H4 (cell line): ENCODE results near the gene ZNF576. TPM values are rescaled to one million over a fixed set of nuclear protein-coding genes. Genes with fewer than 3 reads are reported as not detected.
"Not testable (repeated sequence)": the region's sequence is repeated elsewhere in the genome, so short reads cannot be mapped to it uniquely, and the experiment has no call there.

ENCODE experiments used
- DNase-seq: peaks from one replicate; pipeline ENCODE4 v3.0.0-alpha.2; 2015; ENCODE audit warnings: low spot score
- total RNA-seq: library from RNA; depleted of rRNA; stranded (reverse); fragments of >200 nt; shearing (Covaris generic); gene quantifications from 2 replicates; pipeline ENCODE4 v1.2.3, GENCODE V29; 2014

The ZNF576 gene
- total RNA-seq, 1 experiment from 2014 or later, result 12.5 TPM

DNA sequence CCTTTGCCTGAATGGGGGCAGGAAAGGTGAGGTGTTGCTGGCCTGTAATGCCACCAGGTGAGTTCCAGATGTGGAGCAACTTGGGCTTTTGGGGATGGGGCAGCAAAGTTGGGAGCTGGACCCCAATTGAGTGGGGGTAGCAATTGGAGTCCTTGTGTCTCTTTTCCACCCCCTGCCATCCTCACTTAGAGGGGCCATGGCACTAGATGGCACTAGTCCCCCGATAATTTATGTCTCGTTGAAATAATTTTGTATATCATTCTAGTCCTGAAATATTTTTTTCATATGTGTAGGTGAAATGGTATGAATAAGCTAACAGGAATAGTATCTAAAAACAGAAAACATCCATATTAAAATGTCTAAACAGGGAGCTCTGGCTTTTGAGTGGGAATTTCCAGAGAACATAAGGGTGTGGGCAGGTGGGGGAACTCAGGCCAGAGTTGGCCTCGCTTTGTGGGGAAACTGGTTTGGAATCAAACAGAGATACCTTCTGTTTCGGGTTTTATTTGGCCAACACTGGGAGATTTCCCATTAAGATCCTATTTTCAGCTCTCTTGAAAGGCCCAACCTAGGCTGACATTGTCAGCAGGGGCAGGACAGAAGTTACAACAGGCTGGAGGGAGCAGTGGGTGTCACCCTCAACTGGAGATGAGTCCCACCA, 3.4 kb downstream of the ZNF576 start:
- no peak for DNase-seq

DNA sequence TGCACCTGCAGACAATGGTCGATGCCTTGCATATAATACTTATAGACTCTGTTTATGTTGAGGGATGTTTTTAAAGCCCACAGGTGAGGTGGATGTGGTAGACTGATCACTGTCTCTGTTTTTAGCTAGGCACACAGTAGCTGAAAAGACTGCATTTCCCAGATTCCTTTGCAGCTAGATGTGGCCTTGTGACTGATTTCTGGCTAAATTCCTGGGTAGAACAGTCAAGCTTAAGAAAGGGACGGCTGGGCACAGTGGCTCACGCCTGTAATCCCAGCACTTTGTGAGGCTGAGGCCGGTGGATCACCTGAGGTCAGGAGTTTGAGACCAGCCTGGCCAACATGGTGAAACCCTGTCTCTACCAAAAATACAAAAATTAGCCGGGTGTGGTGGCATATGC, 3.9 kb downstream of the ZNF576 start:
- not testable (repeated sequence) for DNase-seq

DNA sequence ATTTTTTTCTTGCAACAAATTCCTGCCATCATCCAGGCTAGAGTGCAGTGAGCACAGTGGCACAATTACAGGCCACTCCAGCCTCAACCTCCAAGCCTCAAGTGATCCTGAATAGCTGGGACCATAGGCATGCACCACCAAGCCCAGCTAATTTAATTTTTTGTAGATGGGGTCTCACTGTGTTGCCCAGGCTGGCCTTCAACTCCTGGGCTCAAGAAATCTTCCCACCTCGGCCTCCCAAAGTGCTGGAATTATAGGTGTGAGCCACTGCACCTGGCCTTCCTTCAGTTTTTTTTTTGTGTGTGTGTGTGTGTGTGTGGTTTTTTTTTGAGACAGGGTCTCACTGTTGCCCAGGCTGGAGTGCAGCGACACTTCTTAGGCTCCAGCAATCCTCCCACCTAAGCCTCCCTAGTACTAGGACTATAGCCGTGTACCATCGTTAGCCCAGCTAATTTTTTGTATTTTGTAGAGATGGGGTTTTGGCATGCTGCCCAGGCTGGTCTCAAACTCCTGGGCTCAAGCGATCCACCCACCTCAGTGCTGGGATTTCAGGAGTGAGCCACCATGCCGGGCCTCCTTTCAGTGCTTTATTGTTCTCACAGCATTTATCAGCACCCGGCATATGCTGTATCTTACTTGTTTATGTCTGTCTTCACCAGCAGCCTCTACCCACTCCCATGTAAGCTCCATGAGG, 9.6 kb downstream of the ZNF576 start:
- DNase-seq, result no peak

DNA sequence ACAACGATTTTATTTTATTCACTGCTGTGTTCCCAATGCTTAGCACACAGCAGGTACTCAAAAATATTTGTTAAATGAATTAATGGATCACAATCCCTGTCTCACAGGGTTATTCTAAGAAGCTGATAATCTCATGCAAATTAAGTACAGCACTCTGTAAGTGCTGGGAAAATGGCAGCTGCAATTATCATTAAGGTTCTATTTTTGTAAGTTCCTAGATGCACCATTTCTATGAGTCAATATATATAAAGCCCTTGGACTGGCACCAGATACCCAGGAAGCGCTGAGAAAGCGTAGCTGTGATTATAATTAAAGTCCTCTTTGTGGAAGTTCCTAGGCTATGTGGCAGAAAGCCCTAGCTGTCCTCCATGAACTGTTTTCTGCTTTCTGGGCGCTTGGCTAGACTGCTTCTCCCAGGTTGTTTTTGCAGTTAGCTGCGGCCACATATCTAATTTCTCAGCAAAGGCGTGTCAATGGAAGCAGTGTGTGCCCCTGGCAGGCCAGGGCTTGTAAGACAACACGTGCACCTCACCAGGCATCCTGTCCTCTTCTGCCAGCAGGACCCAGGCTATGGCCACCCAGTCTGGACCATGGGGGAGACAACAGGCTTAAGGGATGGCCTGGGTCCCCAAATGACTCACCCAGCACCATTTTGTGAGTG, 10.3 kb downstream of the ZNF576 start:
- no peak for DNase-seq

DNA sequence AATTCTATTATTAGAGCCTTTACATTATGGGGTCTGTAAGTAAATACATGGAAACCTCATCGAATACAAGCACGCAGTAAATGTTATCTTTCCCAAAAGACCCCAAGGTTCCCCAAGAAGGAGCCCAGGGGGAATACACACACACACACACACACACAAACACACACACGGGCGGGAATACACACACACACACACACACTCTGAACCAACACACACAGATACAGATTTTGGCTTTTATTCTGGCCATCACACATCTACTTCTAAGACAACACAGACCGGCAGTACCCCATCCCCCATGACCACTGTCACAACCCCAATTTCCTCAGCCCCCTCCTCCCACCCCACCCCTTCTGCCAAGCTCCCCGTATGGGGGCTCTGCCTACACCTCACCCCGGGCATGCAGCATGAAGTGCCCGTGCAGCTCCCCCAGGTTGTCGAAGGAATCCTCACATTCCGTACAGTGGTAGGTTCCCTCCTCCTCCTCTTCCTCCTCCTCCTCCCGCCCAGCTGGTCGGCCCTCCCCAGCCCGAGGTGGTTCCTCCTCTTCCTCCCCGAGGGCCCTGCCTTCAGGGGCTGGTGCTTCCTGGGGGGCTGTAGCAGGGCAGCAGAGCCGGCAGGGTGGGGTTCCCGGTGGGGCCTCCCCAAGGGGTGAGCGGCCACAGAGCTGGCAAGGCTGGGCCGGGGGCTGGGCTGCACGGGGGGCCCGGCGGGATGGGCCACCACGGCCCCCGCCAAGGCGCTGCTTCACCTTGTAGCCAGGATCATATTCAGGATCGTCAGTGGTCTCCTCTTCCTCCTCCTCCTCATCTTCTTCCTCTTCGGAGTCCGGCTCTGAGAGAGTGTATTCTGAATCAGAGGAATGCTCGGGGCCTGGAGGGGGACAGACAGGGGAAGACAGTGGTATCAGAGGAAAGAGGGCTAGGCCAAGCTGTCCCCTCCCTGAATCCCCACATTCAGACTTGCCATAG, 11.1 kb downstream of the ZNF576 start:
- no peak for DNase-seq

DNA sequence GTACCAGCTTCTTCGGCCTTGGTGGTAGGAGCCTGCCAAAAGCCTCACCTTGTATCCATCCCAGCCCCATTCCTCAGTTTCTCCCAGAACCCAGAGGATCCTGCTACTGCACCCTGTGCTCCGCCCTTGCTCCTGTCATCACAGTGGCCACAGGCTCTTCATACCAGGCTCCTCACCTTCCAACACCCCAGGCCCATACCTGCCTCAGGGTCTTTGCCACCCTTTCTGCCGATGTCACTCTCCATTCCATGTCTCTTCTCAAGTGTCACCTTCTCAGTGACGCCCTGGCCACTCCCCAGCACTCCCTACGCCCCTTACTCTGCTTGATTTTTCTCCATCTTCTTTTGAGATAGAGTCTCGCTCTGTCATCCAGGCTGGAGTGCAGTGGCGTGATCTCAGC, 13.5 kb downstream of the ZNF576 start:
- DNase-seq, result no peak

DNA sequence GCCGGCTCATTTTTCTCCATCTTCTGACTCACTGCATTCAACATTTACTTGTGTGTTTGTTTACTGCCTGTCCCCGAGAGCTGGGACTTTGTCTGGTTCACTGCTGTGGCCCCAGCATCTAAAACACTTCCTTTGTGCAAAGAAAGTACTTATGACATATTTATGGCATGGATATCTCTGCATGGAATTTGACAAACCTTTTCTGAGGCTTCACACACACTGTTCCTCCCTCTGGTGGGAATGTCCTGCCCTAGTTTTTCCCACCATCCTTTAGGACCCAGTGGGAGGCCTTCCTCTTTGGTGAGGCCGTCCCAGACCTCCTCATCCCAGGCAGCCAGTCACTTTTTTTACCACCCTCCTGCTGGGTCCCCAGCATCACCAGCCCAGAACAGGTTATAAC, 14.1 kb downstream of the ZNF576 start:
- no peak for DNase-seq

DNA sequence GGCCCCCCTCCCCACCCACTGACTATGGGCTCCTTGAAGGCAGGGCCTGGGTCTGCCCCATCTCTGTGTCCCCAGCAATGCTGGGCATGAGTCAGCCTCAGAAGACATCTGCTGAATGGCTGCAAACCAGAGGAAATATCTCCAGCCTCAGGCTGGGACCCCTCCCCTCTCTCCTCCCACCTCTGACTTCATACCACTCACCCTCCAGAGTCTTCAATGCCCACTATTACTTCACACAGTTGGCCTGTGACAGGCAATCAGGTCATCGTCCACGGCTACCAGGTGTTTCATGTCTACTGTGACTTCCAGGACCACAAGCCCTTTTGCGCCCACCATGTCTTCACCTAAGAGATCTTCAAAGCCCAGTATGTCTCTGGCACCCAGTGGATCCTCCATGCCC, 15.4 kb downstream of the ZNF576 start, which contains the start of gene SRRM5:
Gene SRRM5, plus strand, starts transcription at position 301 of the 400 bp plus-strand sequence. Its CDS starts 34 bp downstream, at position 335.
- DNase-seq, result no peak

DNA sequence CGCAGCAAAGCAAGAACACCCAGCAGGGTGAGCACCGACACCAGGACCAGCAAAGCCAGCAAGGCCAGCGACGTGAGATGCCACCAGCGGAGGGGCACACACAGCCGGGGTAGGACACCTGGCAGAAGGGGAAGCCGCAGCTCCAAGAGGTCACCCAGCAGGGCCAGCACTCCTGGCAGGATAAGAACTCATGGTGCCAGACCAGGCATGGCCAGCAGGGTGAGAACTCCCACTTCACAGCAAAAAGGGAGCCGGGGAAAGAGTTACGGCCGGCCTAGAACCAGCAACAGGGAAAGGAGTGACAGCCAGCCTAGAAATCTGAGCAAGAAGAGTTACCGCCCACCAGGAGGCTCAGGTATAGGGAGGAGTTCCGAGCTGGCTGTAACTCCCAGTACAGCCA, 16.0 kb downstream of the ZNF576 start:
- DNase-seq, result no peak

DNA sequence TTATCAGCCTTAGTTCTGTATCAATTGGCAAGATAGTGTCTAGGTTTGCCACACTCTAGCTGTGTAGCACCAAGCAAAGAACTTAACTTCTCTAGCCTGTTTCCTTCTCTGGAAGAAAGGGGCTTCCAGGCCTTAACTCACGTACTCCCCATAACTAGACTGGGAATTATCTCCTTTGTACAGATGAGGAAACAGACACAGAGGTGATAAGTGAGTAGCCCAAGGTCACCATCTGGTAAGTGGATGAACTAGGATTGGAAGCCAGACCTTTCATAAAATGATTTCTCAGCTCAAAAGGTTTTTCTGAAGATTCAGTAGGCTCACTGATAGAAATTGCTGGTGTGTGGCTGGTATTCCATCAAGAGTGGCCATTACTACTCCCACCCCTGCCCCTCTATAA, 19.9 kb downstream of the ZNF576 start:
- no peak for DNase-seq

DNA sequence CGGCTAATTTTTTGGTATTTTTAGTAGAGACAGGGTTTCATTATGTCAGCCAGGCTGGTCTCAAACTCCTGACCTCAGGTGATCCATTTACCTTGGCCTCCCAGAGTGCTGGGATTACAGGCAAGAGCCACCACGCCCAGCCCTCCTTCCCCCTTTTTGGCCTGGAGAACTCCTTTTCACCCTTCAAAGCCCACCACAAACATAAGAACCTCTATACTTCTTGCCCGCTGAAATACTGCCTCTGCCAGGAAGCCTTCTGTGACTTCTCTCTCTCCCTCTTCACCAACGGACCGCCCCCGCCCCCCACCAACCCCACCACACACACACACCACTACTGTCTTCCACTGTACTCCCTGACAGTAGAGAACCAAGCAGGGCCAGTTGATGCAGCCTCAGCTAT, 20.6 kb downstream of the ZNF576 start:
- no peak for DNase-seq

DNA sequence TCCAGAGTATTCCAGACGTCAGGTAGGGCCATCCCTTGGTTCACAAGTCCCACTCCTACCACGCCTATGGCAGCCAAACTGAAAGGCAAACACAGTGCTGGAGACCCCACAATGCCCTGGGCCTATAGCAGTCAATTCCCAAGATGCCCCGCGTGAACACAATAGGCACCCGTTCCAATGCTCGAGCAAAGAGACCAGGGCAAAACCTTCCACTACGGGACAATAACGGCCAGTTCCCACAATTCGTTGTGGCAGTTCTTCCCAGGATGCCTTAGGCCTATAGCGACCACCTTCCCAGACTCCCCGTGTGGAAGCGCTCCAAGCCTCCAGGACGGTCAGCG, 22.5 kb downstream of the ZNF576 start:
- DNase-seq, result no peak

DNA sequence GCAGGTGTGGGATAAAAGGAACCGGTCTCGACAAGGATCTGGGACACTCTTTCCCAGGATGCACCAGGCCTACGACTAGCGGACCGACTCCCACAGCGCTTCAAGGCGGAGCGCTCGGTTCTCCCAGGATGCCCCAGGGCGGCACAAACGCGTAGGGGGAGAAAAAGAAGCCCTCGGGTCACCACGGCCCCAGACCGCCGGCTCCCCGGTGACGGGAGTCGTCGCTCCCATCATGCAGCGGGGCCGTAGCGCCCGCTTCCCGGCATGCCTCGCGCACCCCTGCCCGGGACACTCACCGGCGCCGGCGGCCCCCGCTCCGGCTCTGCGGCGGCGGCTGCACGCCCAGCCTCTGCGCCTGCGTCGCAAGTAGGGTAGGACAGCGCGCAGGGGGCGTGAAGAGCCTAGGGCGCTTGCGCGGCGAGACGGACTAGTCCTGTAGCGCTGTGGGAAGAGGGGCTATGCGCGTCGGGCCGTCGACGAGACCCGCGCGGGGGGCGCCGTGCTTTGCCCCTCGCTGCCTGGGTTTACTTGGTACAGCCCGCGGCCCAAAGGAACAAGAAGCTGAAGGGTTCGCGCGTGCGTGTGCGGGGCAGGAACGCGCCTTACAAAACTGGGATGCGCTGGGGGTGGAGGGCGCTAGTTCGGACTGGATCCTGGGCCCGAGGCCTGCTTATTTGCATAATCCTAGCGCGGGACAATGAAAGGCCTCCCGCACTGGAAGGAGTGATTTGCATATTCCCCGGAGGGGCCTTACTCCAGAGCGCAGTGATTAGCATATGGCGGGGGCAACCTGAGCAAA, 23.1 kb downstream of the ZNF576 start, which contains the start of gene ZNF428:
Gene ZNF428, minus strand, starts transcription at position 368 of the 799 bp plus-strand sequence. CDS start 5,325 bp downstream, outside the sequence.
- peak; percentile 84 for DNase-seq

DNA sequence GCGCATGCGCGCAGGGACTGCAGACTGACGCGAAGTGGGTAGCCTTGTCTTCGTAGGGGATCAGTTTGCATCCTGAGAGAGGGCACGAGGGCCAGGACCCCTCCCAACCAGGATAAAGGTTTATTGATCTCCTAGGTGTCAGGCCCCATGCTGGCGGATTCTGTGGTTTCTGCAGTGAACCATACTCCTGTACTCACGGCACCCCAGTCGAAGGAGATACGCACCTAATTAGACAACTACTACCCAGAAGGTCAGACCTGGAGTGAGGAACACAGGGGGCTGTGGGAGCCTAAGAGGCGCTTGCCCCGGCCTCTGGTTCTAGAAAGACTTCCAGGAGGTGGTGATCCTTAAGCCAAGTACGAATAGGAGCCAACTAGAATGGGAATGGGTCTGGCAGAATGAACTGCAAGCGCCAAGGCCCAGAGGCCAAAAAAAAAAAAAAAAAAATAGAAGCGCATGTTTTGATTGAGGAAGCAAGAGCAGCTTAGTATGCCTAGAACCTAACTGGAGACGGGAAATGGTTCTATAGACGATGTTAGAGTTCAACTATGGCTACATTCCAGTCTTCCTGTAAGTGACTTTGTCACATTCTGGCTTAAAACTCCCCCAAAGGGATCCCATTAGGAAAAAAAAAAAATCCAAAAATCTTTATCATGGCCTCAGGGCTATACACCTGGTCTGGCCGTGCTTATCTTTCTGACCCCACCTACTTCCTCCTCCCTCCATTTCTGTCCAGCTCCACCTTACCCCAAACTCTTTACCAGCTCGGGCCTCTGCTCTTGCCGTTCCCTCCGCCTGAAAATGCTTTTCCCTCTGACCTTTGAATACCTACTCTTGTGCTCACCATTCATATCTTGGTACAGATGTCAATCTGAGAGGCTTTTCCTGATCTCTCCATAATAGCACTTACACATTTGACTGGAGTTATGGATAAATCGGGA, 23.9 kb downstream of the ZNF576 start:
- DNase-seq, result no peak

DNA sequence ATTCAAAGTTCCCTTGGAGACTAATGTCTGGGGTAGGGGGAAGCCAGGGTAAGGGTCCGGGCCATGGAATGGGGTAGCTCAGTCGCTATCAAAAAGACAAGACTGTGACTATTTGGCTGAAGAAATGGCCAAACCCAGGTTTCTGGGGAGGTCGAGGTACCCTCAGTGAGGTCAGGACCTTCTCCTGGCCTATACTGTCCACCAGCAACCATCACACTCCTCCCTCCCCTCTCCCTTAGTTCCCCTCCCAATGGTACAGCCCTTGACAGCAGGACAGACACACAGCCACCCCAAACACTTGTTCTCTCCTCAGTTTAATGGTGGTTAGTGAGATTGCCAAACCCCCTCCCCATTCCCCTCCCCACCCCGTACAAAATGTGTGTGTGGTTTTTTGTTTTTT, 25.7 kb downstream of the ZNF576 start:
- no peak for DNase-seq

DNA sequence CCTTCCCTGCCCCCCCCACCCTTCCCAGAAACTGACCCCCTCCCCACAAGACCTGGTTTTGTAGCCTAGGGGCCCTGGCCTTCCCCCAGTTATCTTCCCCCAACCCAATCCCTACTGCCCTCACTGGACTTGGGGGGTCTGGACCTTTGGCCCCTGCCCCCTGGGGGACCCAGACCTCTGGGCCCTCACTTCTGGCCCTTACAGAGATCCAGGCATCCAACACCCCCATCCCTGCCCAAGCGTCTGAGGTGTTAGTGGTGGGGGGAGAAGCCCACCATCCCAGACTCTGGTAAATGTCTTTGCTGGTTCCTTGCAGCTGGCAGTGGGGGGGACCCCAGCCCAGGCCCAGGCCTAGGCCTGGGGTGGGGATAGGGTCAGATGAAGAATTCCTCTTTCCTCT, 26.6 kb downstream of the ZNF576 start:
- DNase-seq, result no peak

DNA sequence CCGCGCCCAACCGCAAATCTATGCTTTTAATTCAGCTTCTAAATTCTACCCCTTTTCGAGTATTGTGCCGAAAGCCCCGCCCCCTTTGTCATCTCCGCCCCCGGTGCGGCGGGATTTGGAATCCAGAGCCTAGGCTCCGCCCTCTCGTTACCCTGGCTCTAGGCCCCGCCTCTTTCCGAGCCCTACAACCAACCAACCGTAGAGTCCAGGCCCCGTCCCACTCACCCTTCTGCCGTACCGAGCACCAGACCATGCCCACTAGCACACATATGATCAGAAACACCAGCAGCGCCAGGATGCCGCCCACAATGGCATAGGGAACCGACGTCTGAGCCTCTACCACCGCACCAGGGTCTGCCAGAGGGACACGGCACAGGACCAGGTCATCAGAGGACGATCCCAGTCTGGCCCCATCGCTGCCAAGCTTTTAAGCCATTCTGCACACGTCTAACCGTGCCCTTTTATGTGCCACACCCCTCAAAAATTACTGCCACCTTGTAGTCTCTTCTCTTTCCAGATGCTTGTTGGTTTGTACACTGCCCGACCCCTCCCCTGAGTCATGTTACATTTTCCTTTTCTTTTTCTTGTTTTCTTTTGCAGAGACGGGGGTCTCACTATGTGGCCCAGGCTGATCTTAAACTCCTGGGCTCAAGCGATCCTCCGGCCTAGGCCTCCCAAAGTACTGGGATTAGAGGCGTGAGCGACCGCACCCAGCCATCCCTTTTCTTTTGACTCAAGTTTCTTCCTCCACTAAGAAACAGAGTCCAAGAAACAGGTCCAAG, 27.7 kb downstream of the ZNF576 start:
- no peak for DNase-seq

DNA sequence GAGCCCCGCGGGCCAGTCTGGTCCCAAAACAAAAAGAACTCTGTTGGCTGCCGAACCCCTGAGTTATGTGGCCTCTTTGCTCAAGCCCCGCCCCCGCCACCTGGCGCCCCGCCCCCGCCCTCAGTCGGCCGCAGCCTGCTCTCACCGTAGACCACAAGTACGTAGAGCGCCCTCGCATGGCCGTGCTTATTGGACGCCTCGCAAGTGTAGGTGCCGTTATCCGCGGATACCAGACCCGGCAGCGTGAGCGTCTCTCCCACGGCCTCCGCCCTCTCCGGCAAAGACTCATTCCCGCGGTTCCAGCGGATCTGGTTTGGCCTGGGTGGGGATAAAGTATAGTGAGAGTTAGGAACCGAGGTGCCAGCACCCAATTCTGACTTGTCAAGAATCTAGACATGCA, 28.5 kb downstream of the ZNF576 start:
- no peak for DNase-seq
